ENCODE measurements around the gene TRIM49D2. TPM values are rescaled to one million over a fixed set of nuclear protein-coding genes. Genes with fewer than 3 reads are reported as not detected.

Gene TRIM49D2, protein sequence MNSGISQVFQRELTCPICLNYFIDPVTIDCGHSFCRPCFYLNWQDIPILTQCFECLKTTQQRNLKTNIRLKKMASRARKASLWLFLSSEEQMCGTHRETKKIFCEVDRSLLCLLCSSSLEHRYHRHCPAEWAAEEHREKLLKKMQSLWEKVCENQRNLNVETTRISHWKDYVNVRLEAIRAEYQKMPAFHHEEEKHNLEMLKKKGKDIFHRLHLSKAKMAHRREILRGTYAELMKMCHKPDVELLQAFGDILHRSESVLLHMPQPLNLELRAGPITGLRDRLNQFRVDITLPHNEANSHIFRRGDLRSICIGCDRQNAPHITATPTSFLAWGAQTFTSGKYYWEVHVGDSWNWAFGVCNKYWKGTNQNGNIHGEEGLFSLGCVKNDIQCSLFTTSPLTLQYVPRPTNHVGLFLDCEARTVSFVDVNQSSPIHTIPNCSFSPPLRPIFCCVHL
- total RNA-seq, result not detected

DNA sequence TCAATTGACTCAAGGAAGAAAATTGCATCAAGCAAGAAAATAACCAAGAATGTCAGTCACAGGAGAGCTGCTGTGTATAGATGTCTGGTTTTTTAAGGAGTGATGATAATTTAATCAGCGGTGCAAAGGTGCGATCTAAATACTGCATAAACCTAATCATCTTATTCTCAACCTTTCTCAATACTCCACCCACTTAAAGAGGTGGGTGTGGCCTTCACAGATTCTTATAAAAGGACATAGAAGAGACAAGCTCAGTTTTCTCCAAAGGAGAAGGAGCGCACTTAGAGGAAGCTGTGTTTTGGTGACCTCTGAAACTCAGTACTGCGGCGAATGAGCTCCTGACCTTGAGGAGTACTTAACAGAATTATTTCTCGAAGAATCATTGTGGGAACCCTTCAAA is at the start of gene TRIM49D2:
TSS of gene TRIM49D2 (plus strand) at position 301 of the 400 bp plus-strand sequence. CDS start 2,698 bp downstream, outside the sequence.

DNA sequence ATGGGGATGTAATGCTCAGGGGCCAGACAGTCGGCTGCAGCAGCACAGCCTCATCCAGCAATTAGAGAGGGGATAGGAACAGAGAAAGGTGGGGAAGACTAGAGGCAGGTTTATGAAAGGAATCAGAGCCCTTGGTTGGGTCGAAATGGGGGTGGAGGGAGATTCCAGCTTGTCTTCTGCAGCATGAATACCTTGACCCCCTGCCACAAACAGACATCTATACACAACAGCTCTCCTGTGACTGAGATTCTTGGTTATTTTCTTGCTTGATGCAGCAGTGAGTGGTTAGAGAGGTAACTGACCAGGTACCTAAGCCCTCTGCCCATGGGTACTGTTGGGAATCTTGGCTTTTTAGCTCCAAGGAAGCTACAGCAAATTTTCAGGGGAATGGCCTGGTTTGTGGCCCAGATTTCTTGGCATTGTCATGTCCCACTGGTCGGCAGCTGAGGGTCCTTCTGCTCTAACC is 1.6 kb upstream of the TRIM49D2 start, which contains the start of gene TRIM49D1:
TSS of gene TRIM49D1 (minus strand) at position 51 of the 466 bp plus-strand sequence. CDS start 4,535 bp downstream, outside the sequence.

DNA sequence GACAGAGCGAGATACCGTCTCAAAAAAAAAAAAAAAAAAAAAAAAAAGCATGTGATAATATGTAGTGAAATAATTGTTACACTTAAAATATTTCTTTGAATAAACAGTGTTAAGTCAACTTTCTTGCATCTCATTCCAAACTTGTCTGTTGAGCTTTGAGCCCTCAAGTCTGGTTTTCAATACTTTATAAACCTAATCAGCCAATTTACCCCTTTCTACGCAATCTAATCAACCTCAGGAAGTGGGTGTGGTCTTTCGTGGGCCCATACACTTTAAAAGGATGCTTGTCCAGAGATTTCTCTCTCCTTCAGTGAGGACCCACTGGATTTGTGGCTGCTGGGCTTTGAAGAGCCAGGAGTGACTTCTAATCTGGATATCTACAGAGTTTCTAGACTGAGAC is 41.9 kb downstream of the TRIM49D2 start, which contains the start of gene TRIM64:
TSS of gene TRIM64 (plus strand) at position 301 of the 400 bp plus-strand sequence. CDS start 2,467 bp downstream, outside the sequence.

Other genes starting within 250 kb of the TRIM49D2 start
- not detected for gene TRIM77, start 213.8 kb upstream of the TRIM49D2 start, total RNA-seq
- gene TRIM49, start 115.5 kb upstream of the TRIM49D2 start, total RNA-seq, result not detected
- gene TRIM64B, start 45.6 kb upstream of the TRIM49D2 start, total RNA-seq, result not detected
- not detected for gene TRIM49D1, start 1.8 kb upstream of the TRIM49D2 start, total RNA-seq
- gene TRIM64, start 42.0 kb downstream of the TRIM49D2 start, total RNA-seq, result not detected
- not detected for gene TRIM49C, start 107.0 kb downstream of the TRIM49D2 start, total RNA-seq
- gene UBTFL1, start 161.9 kb downstream of the TRIM49D2 start, total RNA-seq, result not detected
- not detected for gene NAALAD2, start 210.6 kb downstream of the TRIM49D2 start, total RNA-seq

Measured in activated naive CD4-positive, alpha-beta T cell treated with anti-CD3 and anti-CD28 coated beads, Interleukin-2, amount 10 ng/mL, durations not matched to agents 5 hours and 36 hours (primary cell).